Activated naive CD8-positive, alpha-beta T cell treated with anti-CD3 and anti-CD28 coated beads for 36 hours (primary cell): ENCODE measurements around the gene FAM241B. TPM values are rescaled to one million over a fixed set of nuclear protein-coding genes. Genes with fewer than 3 reads are reported as not detected.

ENCODE experiments used
- total RNA-seq, 2 experiments: library from RNA; stranded (reverse); gene quantifications; one replicate each; pipeline ENCODE4 v1.2.3, GENCODE V29; 2021

The FAM241B gene
- total RNA-seq, 2 experiments from 2014 or later = 9.9 TPM

Other genes starting within 250 kb of the FAM241B start
- gene TACR2, start 213.3 kb upstream of the FAM241B start, total RNA-seq = not detected
- gene TSPAN15, start 178.8 kb upstream of the FAM241B start, total RNA-seq = under 1 TPM; 0.60 to 0.66 TPM
- under 1 TPM; 0.20 to 0.21 TPM for gene NEUROG3, start 56.8 kb upstream of the FAM241B start, total RNA-seq
- not detected for gene COL13A1, start 171.7 kb downstream of the FAM241B start, total RNA-seq